Esophagus squamous epithelium (tissue), 5 donors: ENCODE results near the gene HLCS. TPM values are rescaled to one million over a fixed set of nuclear protein-coding genes. Genes with fewer than 3 reads are reported as not detected.
A peak's percentile ranks its signal among the peaks of the same experiment; 100 is the strongest.

Source experiments
- DNase-seq: peaks from one replicate; lab custom pipeline; 2025; lab: John Stamatoyannopoulos, UW
- H3K27ac ChIP-seq, 4 donors: fragments of 200-600 bp; sonication (generic); one replicate each; pipeline ENCODE4 v1.5.1; 2016 to 2019; ENCODE audit warnings: mild to moderate bottlenecking in 1 of 4
- H3K27me3 ChIP-seq, 4 donors: fragments of 200-600 bp; sonication (generic); 1 replicate in 3 of 4; 2 replicates in 1 of 4; pipeline versions ENCODE4 v1.5.1 to v1.6.0; 2017 to 2021; ENCODE audit warnings: antibody characterized with exemption in 1 of 4
- H3K36me3 ChIP-seq, 3 donors: fragments of 200-600 bp; sonication (generic); one replicate each; pipeline ENCODE4 v1.5.1; 2016 to 2019
- H3K4me1 ChIP-seq, 3 donors: fragments of 200-600 bp; sonication (generic); one replicate each; pipeline ENCODE4 v1.5.1; 2017 to 2019
- H3K4me3 ChIP-seq, 4 donors: fragments of 200-600 bp; sonication (generic); 1 replicate in 3 of 4; 2 replicates in 1 of 4; pipeline ENCODE4 v1.5.1; 2016 to 2019; ENCODE audit warnings: mild to moderate bottlenecking in 2 of 4, moderate library complexity in 1 of 4
- H3K9me3 ChIP-seq, 3 donors: fragments of 200-600 bp; sonication (generic); one replicate each; pipeline ENCODE4 v1.5.1; 2016 to 2019
- POLR2A ChIP-seq, 4 donors: fragments of 450-650 bp; IDR thresholded peaks; one replicate each; pipeline ENCODE4 v1.6.1; 2017; ENCODE audit warnings: antibody characterized with exemption in 4 of 4, mild to moderate bottlenecking in 4 of 4, moderate library complexity in 3 of 4
- WGBS, 2 donors: methylation state at CpG; one replicate each; pipeline ENCODE4 v1.1.5; 2018; 5-methylcytosine and 5-hydroxymethylcytosine counted together
- intact Hi-C: fragments of 100-400 bp; cut with DNase I; formaldehyde crosslinking; loops from one replicate; pipeline ENCODE4 v1.15.0; 2022
- total RNA-seq, 4 donors: library from RNA; depleted of rRNA; stranded (reverse); fragments of >200 nt; gene quantifications; one replicate each; pipeline ENCODE4 v1.1.0, GENCODE V29; 2016
- TF ChIP-seq, protein P1 (sequence below), 6 experiments: fragments of 450-650 bp in 4 of 6; fragments of 200-600 bp in 2 of 6; sonication (generic) in 2 of 6; IDR thresholded peaks; one replicate each; pipeline ENCODE4 v1.5.1; 2016 to 2019; ENCODE audit warnings: antibody characterized with exemption in 6 of 6, mild to moderate bottlenecking in 4 of 6, moderate library complexity in 4 of 6
- donor health status: DM: yes; HTN: yes; CAD: no.

Gene HLCS
- total RNA-seq, 4 donors from 2014 or later: 6.3 to 19.5 (median 13.5) TPM

DNA sequence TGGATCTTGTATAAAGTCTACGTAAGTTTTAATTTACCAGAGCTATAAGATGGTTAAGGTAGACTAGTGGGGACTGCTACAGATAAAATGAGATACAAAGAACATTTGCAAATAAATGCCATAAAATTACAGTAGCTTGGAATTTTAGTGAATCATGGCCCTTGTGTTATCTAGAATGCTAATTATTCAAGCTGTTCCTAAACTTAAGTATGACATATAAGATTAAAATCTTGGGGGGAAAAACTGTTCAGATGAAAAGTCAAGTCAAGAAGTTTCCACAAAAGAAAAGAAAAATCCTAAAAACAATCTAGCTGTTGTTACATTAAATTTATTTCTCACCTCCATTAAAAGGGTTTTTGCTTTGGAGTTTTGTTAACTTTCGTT lies 215.9 kb downstream of the HLCS start:
- H3K27ac ChIP-seq: no peak overlapping the region
- no peak overlapping the region for H3K4me3 ChIP-seq
- intact Hi-C loops: no loop called here
- 87 to 88% methylated on average over 2 of the region's 2 CpGs for WGBS, 2 donors
- no peak for TF ChIP-seq POLR2A (IDR thresholded peaks at IDR 0.05)
- TF ChIP-seq, protein P1, sequence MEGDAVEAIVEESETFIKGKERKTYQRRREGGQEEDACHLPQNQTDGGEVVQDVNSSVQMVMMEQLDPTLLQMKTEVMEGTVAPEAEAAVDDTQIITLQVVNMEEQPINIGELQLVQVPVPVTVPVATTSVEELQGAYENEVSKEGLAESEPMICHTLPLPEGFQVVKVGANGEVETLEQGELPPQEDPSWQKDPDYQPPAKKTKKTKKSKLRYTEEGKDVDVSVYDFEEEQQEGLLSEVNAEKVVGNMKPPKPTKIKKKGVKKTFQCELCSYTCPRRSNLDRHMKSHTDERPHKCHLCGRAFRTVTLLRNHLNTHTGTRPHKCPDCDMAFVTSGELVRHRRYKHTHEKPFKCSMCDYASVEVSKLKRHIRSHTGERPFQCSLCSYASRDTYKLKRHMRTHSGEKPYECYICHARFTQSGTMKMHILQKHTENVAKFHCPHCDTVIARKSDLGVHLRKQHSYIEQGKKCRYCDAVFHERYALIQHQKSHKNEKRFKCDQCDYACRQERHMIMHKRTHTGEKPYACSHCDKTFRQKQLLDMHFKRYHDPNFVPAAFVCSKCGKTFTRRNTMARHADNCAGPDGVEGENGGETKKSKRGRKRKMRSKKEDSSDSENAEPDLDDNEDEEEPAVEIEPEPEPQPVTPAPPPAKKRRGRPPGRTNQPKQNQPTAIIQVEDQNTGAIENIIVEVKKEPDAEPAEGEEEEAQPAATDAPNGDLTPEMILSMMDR (IDR thresholded peaks at IDR 0.05): no peak
- H3K4me1 ChIP-seq: peaks cover 0 to 18% (median 3%) of the 10 kb centered on the region in 3 donors
- H3K27me3 ChIP-seq: peaks cover 0 to 12% (median 0%) of the 10 kb centered on the region in 4 donors
- H3K36me3 ChIP-seq: peaks cover 0 to 49% (median 0%) of the 10 kb centered on the region in 3 donors
- DNase-seq: no peak
- H3K9me3 ChIP-seq: no peaks in the 10 kb centered on the region

DNA sequence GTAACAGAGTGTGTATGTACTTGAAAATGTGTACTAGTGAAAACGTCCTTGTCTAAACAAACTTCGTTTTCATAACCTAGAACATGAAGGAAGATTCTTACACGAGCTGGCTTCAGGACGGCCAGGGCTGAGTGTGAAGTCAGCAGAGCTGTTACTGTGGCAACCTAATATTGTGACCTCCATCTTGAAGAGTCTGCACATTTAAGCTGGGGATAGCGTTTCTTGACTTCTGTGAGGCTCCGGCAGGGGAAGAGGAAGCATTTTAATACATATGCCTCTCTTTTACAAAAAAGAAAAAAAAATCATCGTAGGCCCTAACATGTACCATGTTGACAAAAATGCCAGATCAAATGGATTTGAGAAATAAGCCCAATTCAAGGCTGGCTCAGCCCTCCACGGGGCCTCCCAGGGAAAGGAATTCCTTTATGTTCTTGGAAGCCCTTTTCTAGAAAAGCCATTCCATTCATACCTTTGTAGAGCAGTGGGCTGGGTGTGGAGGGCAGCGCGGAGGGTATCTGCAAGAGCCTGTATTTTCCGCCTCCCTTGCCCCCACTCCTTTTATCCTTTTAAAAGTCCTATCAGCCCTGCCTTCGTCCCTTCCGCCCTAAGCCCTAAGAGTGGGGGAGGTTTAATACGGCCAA lies 216.4 kb downstream of the HLCS start:
- H3K9me3 ChIP-seq: no peaks in the 10 kb centered on the region
- no peak overlapping the region for H3K27ac ChIP-seq
- H3K4me3 ChIP-seq: no peak overlapping the region
- intact Hi-C loops: no loop called here
- WGBS, 2 donors: 66 to 71% methylated on average over 14 of the region's 14 CpGs
- TF ChIP-seq POLR2A (IDR thresholded peaks at IDR 0.05): no peak
- TF ChIP-seq, protein P1 (IDR thresholded peaks at IDR 0.05): no peak
- H3K4me1 ChIP-seq: peaks cover 0 to 22% (median 3%) of the 10 kb centered on the region in 3 donors
- no peak for DNase-seq
- peaks cover 0 to 13% (median 0%) of the 10 kb centered on the region in 4 donors for H3K27me3 ChIP-seq
- peaks cover 0 to 50% (median 0%) of the 10 kb centered on the region in 3 donors for H3K36me3 ChIP-seq

- WGBS, 2 donors: 56% methylated on average over 32 of the region's 80 CpGs; no CpG with 5 or more reads in 1 of the 2 donors
- peaks cover 0 to 31% (median 6%) of the 10 kb centered on the region in 3 donors for H3K4me1 ChIP-seq
- peak overlapping the region in 3 of 4 donors; percentile 7 to 61 (median 42) for H3K4me3 ChIP-seq
- H3K9me3 ChIP-seq: no peaks in the 10 kb centered on the region
- peaks cover 0 to 30% (median 0%) of the 10 kb centered on the region in 4 donors for H3K27me3 ChIP-seq
- intact Hi-C loops: no loop called here
- DNase-seq: no peak
- H3K27ac ChIP-seq: no peak overlapping the region
- peaks cover 0 to 69% (median 0%) of the 10 kb centered on the region in 3 donors for H3K36me3 ChIP-seq
- no peak for TF ChIP-seq POLR2A (IDR thresholded peaks at IDR 0.05)
- TF ChIP-seq, protein P1 (IDR thresholded peaks at IDR 0.05): no peak
Observed at GRCh38 chr21:36747815-36748383, 218.6 kb downstream of the HLCS start.

DNA sequence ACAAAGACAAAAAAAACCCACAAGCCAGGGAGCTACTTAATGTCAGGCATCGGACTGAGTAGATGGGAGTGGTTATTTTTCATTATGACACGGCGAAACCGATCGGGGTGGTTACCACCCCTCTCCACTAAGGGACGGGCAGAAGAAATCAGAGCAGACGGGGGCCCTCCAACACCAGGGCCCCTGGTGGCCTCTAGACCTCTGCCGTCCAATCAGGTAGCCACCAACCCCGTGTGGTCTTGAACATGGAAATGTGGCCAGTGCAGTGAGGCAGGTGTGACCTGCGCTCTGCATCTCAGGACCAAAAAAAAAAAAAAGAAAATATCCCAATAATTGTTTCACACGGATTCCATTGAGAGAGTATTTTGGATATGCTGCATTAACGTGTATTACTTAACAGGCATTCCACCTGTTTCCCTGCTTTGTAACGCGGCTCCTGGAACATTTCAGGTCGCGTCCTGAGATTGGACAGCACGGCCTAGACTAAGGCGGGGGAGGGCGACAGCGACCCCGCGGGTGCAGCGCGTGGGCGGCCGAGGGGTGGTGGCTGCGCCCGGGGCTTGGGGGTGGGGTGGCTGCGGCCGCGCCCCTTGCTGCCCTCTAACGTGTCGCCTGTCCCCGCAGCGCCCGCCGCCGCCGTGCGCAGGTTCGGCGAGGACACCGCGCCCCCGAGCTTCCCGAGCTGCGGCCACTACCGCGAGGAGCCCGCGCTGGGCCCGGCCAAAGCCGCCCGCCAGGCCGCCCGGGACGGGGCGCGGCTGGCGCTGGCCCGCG lies 219.2 kb downstream of the HLCS start:
- Histone ChIP-seq H3K9me3 (no peaks in the 10 kb centered on the region), H3K27me3 (peaks cover 0 to 30% (median 0%) of the 10 kb centered on the region in 4 donors), H3K4me1 (peaks cover 0 to 31% (median 6%) of the 10 kb centered on the region in 3 donors), H3K36me3 (peaks cover 0 to 76% (median 0%) of the 10 kb centered on the region in 3 donors), H3K27ac (no peak overlapping the region), H3K4me3 (peak overlapping the region in 3 of 4 donors; percentile 14 to 61 (median 42))
- 42 to 45% methylated on average over 20 to 24 of the region's 62 CpGs for WGBS, 2 donors
- TF ChIP-seq POLR2A (IDR thresholded peaks at IDR 0.05): no peak
- TF ChIP-seq, protein P1 (IDR thresholded peaks at IDR 0.05): no peak
- DNase-seq: no peak
- intact Hi-C loops: no loop called here
